Epithelial cell of proximal tubule (primary cell): Measurements from ENCODE around the gene ASB4. TPM values are rescaled to one million over a fixed set of nuclear protein-coding genes. Genes with fewer than 3 reads are reported as not detected.

Experiments
- DNase-seq: peaks from one replicate; pipeline ENCODE4 v3.0.0-alpha.2; 2011; ENCODE audit warnings: low read depth
- H3K4me3 ChIP-seq: 2 replicates; pipeline ENCODE4 v1.5.1; 2011; ENCODE audit warnings: low read depth, mild to moderate bottlenecking, low read length
- CTCF ChIP-seq: conservative IDR thresholded peaks from 2 replicates; pipeline ENCODE4 v1.5.1; 2012; ENCODE audit warnings: low read depth, mild to moderate bottlenecking, low read length
- total RNA-seq: library from RNA; depleted of rRNA; stranded (reverse); fragments of >200 nt; gene quantifications from 2 replicates; pipeline ENCODE4 v1.2.3, GENCODE V29; 2015

The ASB4 gene
- total RNA-seq, 1 donor from 2014 or later: 0.17 TPM

- H3K4me3 ChIP-seq: no peak overlapping the region
- DNase-seq: no peak
- no peak for TF ChIP-seq CTCF
These were observed 93.6 kb downstream of the ASB4 start for GRCh38 chr7:95579318-95579717.

GRCh38 chr7:95581467-95581866, 95.7 kb downstream of the ASB4 start:
- no peak for TF ChIP-seq CTCF
- DNase-seq: no peak
- no peak overlapping the region for H3K4me3 ChIP-seq

- H3K4me3 ChIP-seq: no peak overlapping the region
- DNase-seq: no peak
- no peak for TF ChIP-seq CTCF
These were observed 97.0 kb downstream of the ASB4 start for GRCh38 chr7:95582578-95583293.

GRCh38 chr7:95583834-95584621, 98.3 kb downstream of the ASB4 start:
- no peak for TF ChIP-seq CTCF
- DNase-seq: no peak
- no peak overlapping the region for H3K4me3 ChIP-seq

GRCh38 chr7:95584769-95585425, 99.2 kb downstream of the ASB4 start:
- TF ChIP-seq CTCF: no peak
- no peak overlapping the region for H3K4me3 ChIP-seq
- DNase-seq: no peak

GRCh38 chr7:95585426-95585789, 99.7 kb downstream of the ASB4 start:
- DNase-seq: no peak
- TF ChIP-seq CTCF: no peak
- H3K4me3 ChIP-seq: no peak overlapping the region
